ENCODE results near the gene CRYAA.

GRCh38 chr21:43194303-43195120 lies 25.7 kb downstream of the CRYAA start:
- no peak for TF ChIP-seq CTCF (IDR thresholded peaks at IDR 0.05)
- TF ChIP-seq POLR2A (IDR thresholded peaks at IDR 0.05) = no peak

Data from lower leg skin (tissue), 3 donors.